ENCODE results near the gene IGFBP4. TPM values are rescaled to one million over a fixed set of nuclear protein-coding genes. Genes with fewer than 3 reads are reported as not detected.

The IGFBP4 gene
- total RNA-seq, 2 experiments from 2014 or later, result 3.4 to 5.9 TPM

GRCh38 chr17:40452216-40452787 lies 9.1 kb downstream of the IGFBP4 start:
- H3K4me1 Mint-ChIP-seq, result peaks cover 19% of the 10 kb centered on the region

DNA sequence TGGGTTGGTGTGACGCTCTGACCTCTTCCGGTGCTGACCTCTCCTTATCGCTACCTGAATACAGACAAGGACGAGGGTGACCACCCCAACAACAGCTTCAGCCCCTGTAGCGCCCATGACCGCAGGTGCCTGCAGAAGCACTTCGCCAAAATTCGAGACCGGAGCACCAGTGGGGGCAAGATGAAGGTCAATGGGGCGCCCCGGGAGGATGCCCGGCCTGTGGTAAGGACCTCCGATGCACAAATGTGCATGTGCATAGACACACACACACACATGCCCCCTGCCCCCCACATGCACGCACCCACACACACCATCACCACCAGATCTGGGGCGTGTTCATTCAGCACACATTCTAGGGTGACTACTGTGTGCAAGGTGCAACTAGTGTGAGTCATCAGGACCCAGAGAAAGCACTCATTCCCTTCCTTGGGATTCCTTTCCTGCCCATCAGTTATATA lies 9.7 kb downstream of the IGFBP4 start:
- no peak for DNase-seq
- CTCF ChIA-PET, result interaction anchor here (0.6 to 1.0 kb wide), 2 partner anchors 9 to 22 kb away, joined by 3 read pairs; partner anchors contain the start of gene IGFBP4
- Mint-ChIP-seq H3K4me3 (no peak overlapping the region), H3K4me1 (peaks cover 13% of the 10 kb centered on the region), H3K36me3 (no peaks in the 10 kb centered on the region), H3K9me3 (ENCODE audit: low read depth) (no peaks in the 10 kb centered on the region), H3K27me3 (peaks cover 7% of the 10 kb centered on the region), H3K27ac (no peak overlapping the region)
- ATAC-seq, result no peak

More at GRCh38 chr17:40452216-40452787, 9.1 kb downstream of the IGFBP4 start:
- H3K27me3 Mint-ChIP-seq, result peaks cover 7% of the 10 kb centered on the region
- H3K36me3 Mint-ChIP-seq, result no peaks in the 10 kb centered on the region
- H3K9me3 Mint-ChIP-seq (ENCODE audit: low read depth), result no peaks in the 10 kb centered on the region
- DNase-seq (no peak), ATAC-seq (no peak)
- no peak overlapping the region for H3K4me3 Mint-ChIP-seq
- H3K27ac Mint-ChIP-seq, result no peak overlapping the region
- CTCF ChIA-PET, result interaction anchor here (1.2 to 6.6 kb wide), 3 partner anchors 39 to 89 kb away, joined by 3 to 60 read pairs (median 4); no protein-coding TSS in a partner anchor

GRCh38 chr17:40453881-40454612 lies 10.8 kb downstream of the IGFBP4 start:
- Mint-ChIP-seq H3K36me3 (no peaks in the 10 kb centered on the region), H3K4me3 (no peak overlapping the region), H3K27me3 (peaks cover 7% of the 10 kb centered on the region), H3K27ac (no peak overlapping the region), H3K4me1 (peaks cover 3% of the 10 kb centered on the region), H3K9me3 (ENCODE audit: low read depth) (no peaks in the 10 kb centered on the region)
- ATAC-seq, result no peak
- CTCF ChIA-PET, result interaction anchor here (0.6 to 2.6 kb wide), 4 partner anchors 11 to 79 kb away, joined by 3 to 21 read pairs (median 3); partner anchors contain the start of gene IGFBP4
- DNase-seq, result no peak

DNA sequence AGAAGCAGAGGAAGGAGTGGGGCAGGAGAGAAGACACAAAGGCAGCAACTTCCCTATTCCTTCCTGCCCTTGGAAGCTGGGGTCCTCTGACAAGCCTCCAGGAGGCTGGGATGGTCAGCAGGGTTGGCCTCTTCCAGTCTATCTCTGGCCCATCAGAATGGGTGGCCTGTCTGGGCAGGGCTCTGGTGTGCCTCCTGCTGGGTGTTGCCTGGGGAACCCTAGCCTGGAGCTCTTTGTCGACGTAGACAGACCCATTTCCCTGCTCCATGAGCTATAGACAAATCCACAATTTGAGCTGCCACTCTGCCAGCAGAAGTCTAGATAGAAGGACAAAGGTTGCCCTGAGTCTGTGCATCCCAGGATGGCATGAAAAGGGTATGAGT lies 11.4 kb downstream of the IGFBP4 start:
- no peaks in the 10 kb centered on the region for H3K36me3 Mint-ChIP-seq
- CTCF ChIA-PET, result interaction anchor here (0.8 to 2.6 kb wide), 7 partner anchors 11 to 106 kb away, joined by 3 to 21 read pairs (median 4); partner anchors contain the start of gene IGFBP4
- H3K27me3 Mint-ChIP-seq, result peaks cover 7% of the 10 kb centered on the region
- peaks cover 3% of the 10 kb centered on the region for H3K4me1 Mint-ChIP-seq
- H3K9me3 Mint-ChIP-seq (ENCODE audit: low read depth), result no peaks in the 10 kb centered on the region
- DNase-seq, result no peak
- H3K27ac Mint-ChIP-seq, result no peak overlapping the region
- H3K4me3 Mint-ChIP-seq, result no peak overlapping the region
- no peak for ATAC-seq

DNA sequence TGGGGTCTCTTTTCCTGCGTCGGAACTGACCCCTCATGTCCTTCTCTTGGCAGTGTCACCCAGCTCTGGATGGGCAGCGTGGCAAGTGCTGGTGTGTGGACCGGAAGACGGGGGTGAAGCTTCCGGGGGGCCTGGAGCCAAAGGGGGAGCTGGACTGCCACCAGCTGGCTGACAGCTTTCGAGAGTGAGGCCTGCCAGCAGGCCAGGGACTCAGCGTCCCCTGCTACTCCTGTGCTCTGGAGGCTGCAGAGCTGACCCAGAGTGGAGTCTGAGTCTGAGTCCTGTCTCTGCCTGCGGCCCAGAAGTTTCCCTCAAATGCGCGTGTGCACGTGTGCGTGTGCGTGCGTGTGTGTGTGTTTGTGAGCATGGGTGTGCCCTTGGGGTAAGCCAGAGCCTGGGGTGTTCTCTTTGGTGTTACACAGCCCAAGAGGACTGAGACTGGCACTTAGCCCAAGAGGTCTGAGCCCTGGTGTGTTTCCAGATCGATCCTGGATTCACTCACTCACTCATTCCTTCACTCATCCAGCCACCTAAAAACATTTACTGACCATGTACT lies 13.2 kb downstream of the IGFBP4 start:
- CTCF ChIA-PET, result interaction anchor here (1.1 to 2.6 kb wide), 7 partner anchors 9 to 104 kb away, joined by 3 to 21 read pairs (median 5); no protein-coding TSS in a partner anchor
- Mint-ChIP-seq H3K4me1 (no peaks in the 10 kb centered on the region), H3K4me3 (no peak overlapping the region), H3K27ac (no peak overlapping the region), H3K9me3 (ENCODE audit: low read depth) (no peaks in the 10 kb centered on the region), H3K27me3 (peaks cover 3% of the 10 kb centered on the region), H3K36me3 (no peaks in the 10 kb centered on the region)
- ATAC-seq, result no peak
- DNase-seq, result no peak

- ATAC-seq (no peak), DNase-seq (no peak)
- H3K4me3 Mint-ChIP-seq, result no peak overlapping the region
- H3K4me1 Mint-ChIP-seq, result no peaks in the 10 kb centered on the region
- no peaks in the 10 kb centered on the region for H3K36me3 Mint-ChIP-seq
- H3K9me3 Mint-ChIP-seq (ENCODE audit: low read depth), result no peaks in the 10 kb centered on the region
- CTCF ChIA-PET, result no interaction called here
- H3K27ac Mint-ChIP-seq, result no peak overlapping the region
- H3K27me3 Mint-ChIP-seq, result peaks cover 3% of the 10 kb centered on the region
Observed at GRCh38 chr17:40457369-40457768, 14.1 kb downstream of the IGFBP4 start.

- Mint-ChIP-seq H3K36me3 (no peaks in the 10 kb centered on the region), H3K27me3 (peaks cover 3% of the 10 kb centered on the region), H3K4me1 (no peaks in the 10 kb centered on the region), H3K27ac (no peak overlapping the region), H3K4me3 (no peak overlapping the region), H3K9me3 (ENCODE audit: low read depth) (no peaks in the 10 kb centered on the region)
- CTCF ChIA-PET, result interaction anchor here (0.7 to 1.2 kb wide), 4 partner anchors 18 to 75 kb away, joined by 3 to 4 read pairs (median 4); no protein-coding TSS in a partner anchor
- DNase-seq (no peak), ATAC-seq (no peak)
Observed at GRCh38 chr17:40457964-40458791, 14.9 kb downstream of the IGFBP4 start.

DNA sequence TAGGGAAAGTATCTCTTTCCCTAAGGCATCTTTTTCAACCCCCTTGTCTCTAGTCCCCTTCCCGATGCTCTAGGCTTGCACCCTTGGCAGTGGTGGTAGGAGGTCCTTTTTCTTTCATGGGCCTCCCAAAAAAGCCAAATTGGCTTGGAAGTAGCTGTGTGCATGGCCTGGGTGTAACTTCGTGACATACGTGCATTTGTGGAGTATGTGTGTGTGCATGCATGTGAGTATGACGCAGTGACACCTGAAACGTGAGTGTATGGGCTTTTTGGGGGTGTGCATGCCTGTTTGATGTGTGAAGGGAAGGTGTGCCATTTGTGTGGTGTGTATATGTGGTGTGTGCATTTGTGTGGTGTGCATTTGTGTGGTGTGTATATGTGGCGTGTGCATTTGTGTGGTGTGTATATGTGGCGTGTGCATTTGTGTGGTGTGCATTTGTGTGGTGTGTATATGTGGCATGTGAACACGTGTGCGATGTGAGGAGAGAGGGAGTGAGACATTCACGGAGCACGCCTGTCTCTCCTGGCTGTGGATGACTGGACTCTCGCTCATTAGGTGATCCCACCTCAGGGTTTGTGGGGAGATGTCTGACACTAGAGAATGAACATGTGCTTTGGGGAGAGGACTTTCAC lies 15.7 kb downstream of the IGFBP4 start:
- Mint-ChIP-seq H3K4me3 (no peak overlapping the region), H3K27me3 (peaks cover 3% of the 10 kb centered on the region), H3K4me1 (no peaks in the 10 kb centered on the region), H3K36me3 (no peaks in the 10 kb centered on the region), H3K9me3 (ENCODE audit: low read depth) (no peaks in the 10 kb centered on the region), H3K27ac (no peak overlapping the region)
- CTCF ChIA-PET, result interaction anchor here (0.9 to 1.4 kb wide), 4 partner anchors 17 to 75 kb away, joined by 3 to 4 read pairs (median 4); no protein-coding TSS in a partner anchor
- DNase-seq (no peak), ATAC-seq (no peak)

DNA sequence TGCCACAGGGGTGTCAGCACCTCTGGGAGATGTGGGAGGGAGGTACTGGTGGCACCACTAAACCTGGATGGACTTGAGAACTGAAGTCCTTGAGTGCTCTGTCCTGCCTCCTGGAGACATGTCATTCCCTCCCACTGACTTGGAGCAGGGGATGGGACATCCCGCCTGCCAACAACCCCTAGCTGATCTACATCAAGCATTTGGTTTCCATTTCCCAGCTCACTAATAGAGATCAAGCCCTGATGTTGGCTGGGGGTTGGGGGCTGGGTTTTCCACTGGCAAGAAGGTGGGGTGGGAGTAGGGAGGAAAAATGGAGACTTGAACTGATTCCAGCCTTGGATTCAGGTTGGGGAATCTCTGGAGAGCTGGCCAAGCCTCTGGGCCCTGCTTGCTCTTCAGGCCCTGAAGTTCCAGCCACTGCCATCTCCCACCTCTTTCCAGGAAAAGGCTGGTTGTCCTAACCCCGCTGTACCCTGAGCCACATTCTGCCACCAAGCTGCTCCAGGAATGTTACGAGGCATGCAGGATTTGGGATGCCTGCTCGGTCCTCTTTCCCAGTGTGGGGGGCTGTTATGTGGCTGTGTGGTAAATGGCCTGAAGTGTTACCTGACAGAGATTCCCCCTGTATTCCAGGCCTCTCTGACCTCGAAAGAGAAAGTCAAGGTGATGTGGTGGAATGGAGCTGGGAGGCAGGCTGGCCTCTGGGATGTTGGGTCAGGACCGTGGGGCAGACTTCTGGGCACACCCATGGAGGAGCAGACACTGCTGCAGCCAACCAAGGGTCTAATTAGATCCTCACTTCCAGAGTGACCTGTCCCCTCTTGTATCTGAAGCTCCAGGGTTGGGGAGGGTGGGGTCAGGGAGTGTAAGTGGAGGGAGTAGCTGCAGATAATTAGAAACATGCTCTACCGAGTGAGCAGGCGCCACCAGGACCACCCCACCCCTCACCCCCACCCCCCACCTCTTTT lies 16.7 kb downstream of the IGFBP4 start:
- DNase-seq, result no peak
- Mint-ChIP-seq H3K4me1 (no peaks in the 10 kb centered on the region), H3K27me3 (peaks cover 7% of the 10 kb centered on the region), H3K9me3 (ENCODE audit: low read depth) (no peaks in the 10 kb centered on the region), H3K27ac (no peak overlapping the region), H3K36me3 (no peaks in the 10 kb centered on the region), H3K4me3 (no peak overlapping the region)
- CTCF ChIA-PET, result interaction anchor here (0.8 to 1.4 kb wide), 2 partner anchors 35 to 57 kb away, joined by 3 to 4 read pairs; no protein-coding TSS in a partner anchor
- no peak for ATAC-seq

DNA sequence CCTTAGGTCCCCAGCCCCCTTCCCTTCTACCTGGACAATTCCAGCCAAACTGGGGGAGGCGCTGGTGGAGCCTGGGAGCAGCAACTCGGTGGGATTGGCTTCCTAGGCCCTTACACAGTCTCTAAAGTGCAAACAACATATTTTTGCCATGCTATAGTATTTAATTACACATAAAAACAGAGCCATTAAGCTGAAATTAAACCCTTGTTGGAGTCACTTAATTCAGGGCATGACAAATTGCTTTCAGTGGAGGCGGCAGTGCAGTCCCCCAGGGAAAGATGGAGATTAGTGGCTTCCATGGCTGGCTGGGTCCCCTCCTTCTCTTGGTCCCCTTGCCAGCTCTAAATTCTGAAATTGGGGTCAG lies 17.3 kb downstream of the IGFBP4 start:
- Mint-ChIP-seq H3K4me1 (no peaks in the 10 kb centered on the region), H3K9me3 (ENCODE audit: low read depth) (no peaks in the 10 kb centered on the region), H3K4me3 (no peak overlapping the region), H3K36me3 (no peaks in the 10 kb centered on the region), H3K27ac (no peak overlapping the region), H3K27me3 (peaks cover 8% of the 10 kb centered on the region)
- no peak for ATAC-seq
- CTCF ChIA-PET, result interaction anchor here (0.8 kb wide), 1 partner anchor 57 kb away, joined by 3 read pairs; no protein-coding TSS in a partner anchor
- no peak for DNase-seq

- no peaks in the 10 kb centered on the region for H3K4me1 Mint-ChIP-seq
- no peak for ATAC-seq
- no peaks in the 10 kb centered on the region for H3K9me3 Mint-ChIP-seq (ENCODE audit: low read depth)
- no peak for DNase-seq
- H3K27me3 Mint-ChIP-seq, result peaks cover 9% of the 10 kb centered on the region
- CTCF ChIA-PET, result interaction anchor here (0.8 to 1.0 kb wide), 2 partner anchors 15 to 56 kb away, joined by 3 read pairs; no protein-coding TSS in a partner anchor
- no peak overlapping the region for H3K27ac Mint-ChIP-seq
- no peaks in the 10 kb centered on the region for H3K36me3 Mint-ChIP-seq
- H3K4me3 Mint-ChIP-seq, result no peak overlapping the region
Observed at GRCh38 chr17:40460968-40461731, 17.9 kb downstream of the IGFBP4 start.

Data from activated CD8-positive, alpha-beta memory T cell treated with anti-CD3 and anti-CD28 coated beads, Interleukin-2, amount 10 ng/mL, durations not matched to agents 7 days and 5 days (primary cell).